GM12878 (cell line): Measurements from ENCODE around the gene METTL21A. TPM values are rescaled to one million over a fixed set of nuclear protein-coding genes. Genes with fewer than 3 reads are reported as not detected.

Experiments
- ASH2L ChIP-seq: fragments of 300-600, 200-600 bp; sonication (generic); IDR thresholded peaks from 2 replicates; pipeline ENCODE4 v1.6.1; 2017; ENCODE audit warnings: low read depth, mild to moderate bottlenecking, borderline replicate concordance
- BACH1 ChIP-seq: fragments of 450-650 bp; IDR thresholded peaks from 2 replicates; pipeline ENCODE4 v1.6.1; 2017; ENCODE audit warnings: mild to moderate bottlenecking, borderline replicate concordance
- CBX3 ChIP-seq: fragments of 200-600 bp; sonication (generic); IDR thresholded peaks from 2 replicates; pipeline ENCODE4 v1.6.1; 2016; ENCODE audit warnings: low read depth, borderline replicate concordance
- CHD2 ChIP-seq: IDR thresholded peaks from 2 replicates; pipeline ENCODE4 v1.6.1; 2011; ENCODE audit warnings: low read depth, low read length, improper control_type of control experiment, borderline replicate concordance
- DPF2 ChIP-seq: fragments of 450-650 bp; IDR thresholded peaks from 2 replicates; pipeline ENCODE4 v1.6.1; 2017; ENCODE audit warnings: mild to moderate bottlenecking
- ESRRA ChIP-seq: IDR thresholded peaks from 2 replicates; pipeline ENCODE4 v1.6.1; 2012; ENCODE audit warnings: mild to moderate bottlenecking, low read length, improper control_type of control experiment
- ETV6 ChIP-seq, 2 experiments: fragments of 450-650 bp in 1 of 2; IDR thresholded peaks in 1 of 2; conservative IDR thresholded peaks in 1 of 2; 2 replicates each; pipeline ENCODE4 v1.6.1; 2014; ENCODE audit warnings: antibody characterized with exemption in 1 of 2, borderline replicate concordance in 1 of 2, low read depth in 1 of 2, mild to moderate bottlenecking in 1 of 2, moderate library complexity in 1 of 2
- MEF2A ChIP-seq: IDR thresholded peaks from 2 replicates; pipeline ENCODE4 v1.6.1; 2011; ENCODE audit warnings: low read depth, mild to moderate bottlenecking, low read length, moderate library complexity; ENCODE audit not compliant: insufficient read depth
- MEF2B ChIP-seq: fragments of 450-650 bp; IDR thresholded peaks from 2 replicates; pipeline ENCODE4 v1.6.1; 2018; ENCODE audit warnings: mild to moderate bottlenecking, moderate library complexity; ENCODE audit not compliant: partially characterized antibody, poor library complexity, severe bottlenecking
- POLR2AphosphoS2 ChIP-seq: IDR thresholded peaks from 2 replicates; pipeline ENCODE4 v1.6.1; 2011; ENCODE audit warnings: low read depth, mild to moderate bottlenecking, low read length, improper control_type of control experiment, moderate library complexity
- RB1 ChIP-seq: fragments of 450-650 bp; formaldehyde crosslinking; IDR thresholded peaks from 2 replicates; pipeline ENCODE4 v1.6.1; 2017; ENCODE audit warnings: mild to moderate bottlenecking, borderline replicate concordance
- RCOR1 ChIP-seq: conservative IDR thresholded peaks from 2 replicates; pipeline ENCODE4 v1.6.1; 2012; ENCODE audit warnings: low read depth, low read length, improper control_type of control experiment
- SMAD1 ChIP-seq: fragments of 450-650 bp; IDR thresholded peaks from 2 replicates; pipeline ENCODE4 v1.6.1; 2018; ENCODE audit warnings: mild to moderate bottlenecking, low read depth; ENCODE audit not compliant: partially characterized antibody
- SMARCA5 ChIP-seq: fragments of 450-650 bp; IDR thresholded peaks from 2 replicates; pipeline ENCODE4 v1.6.1; 2017; ENCODE audit warnings: mild to moderate bottlenecking
- SREBF2 ChIP-seq: IDR thresholded peaks from 2 replicates; pipeline ENCODE4 v1.6.1; 2012; ENCODE audit warnings: mild to moderate bottlenecking, low read length
- STAT1 ChIP-seq: fragments of 450-650 bp; conservative IDR thresholded peaks from 2 replicates; pipeline ENCODE4 v1.6.1; 2014; ENCODE audit warnings: antibody characterized with exemption, mild to moderate bottlenecking
- polyA plus RNA-seq, 11 experiments: library from polyadenylated mRNA; depleted of rRNA in 4 of 11; unstranded in 6 of 11; stranded (reverse) in 5 of 11; fragments of >200 nt; fragmentation: Nextera tagmentation in 4 of 11; fragmentation: Illumina TruSeq in 1 of 11; extraction: Ambion mirVana in 4 of 11; extraction: Trizol in 1 of 11; gene quantifications; 1 replicate in 1 of 11; 2 replicates in 10 of 11; pipeline versions ENCODE4 v1.2.1 to v1.2.3, GENCODE V29; 2011 to 2016; ENCODE audit warnings: inconsistent platforms in 2 of 11, missing spikeins in 2 of 11, low read depth in 1 of 11
- total RNA-seq, 4 experiments: library from RNA; depleted of rRNA in 3 of 4; stranded (reverse); fragments of >200 nt in 3 of 4; fragmentation: Illumina TruSeq in 1 of 4; extraction: Trizol in 1 of 4; gene quantifications; 2 replicates each; pipeline versions ENCODE4 v1.2.1 to v1.2.3, GENCODE V29; 2013 to 2021
- TF ChIP-seq, protein P1 (sequence below): fragments of 450-650 bp; IDR thresholded peaks from 2 replicates; pipeline ENCODE4 v1.6.1; 2018; ENCODE audit warnings: borderline replicate concordance, mild to moderate bottlenecking; ENCODE audit not compliant: partially characterized antibody
- TF ChIP-seq, protein P2 (sequence below): fragments of 450-650 bp; formaldehyde crosslinking; IDR thresholded peaks from 2 replicates; pipeline ENCODE4 v1.4.0; 2020; ENCODE audit warnings: mild to moderate bottlenecking, moderate library complexity
- TF ChIP-seq, protein P3 (sequence below): fragments of 450-650 bp; IDR thresholded peaks from 2 replicates; pipeline ENCODE4 v1.6.1; 2017; ENCODE audit warnings: low read depth, mild to moderate bottlenecking, moderate library complexity
- TF ChIP-seq, protein P4 (sequence below): IDR thresholded peaks from 2 replicates; pipeline ENCODE4 v1.6.1; 2011; ENCODE audit warnings: mild to moderate bottlenecking, low read depth, low read length, moderate library complexity; ENCODE audit not compliant: insufficient replicate concordance

Gene METTL21A
- total and polyA plus RNA-seq, 10 of the 15 experiments (the other 5 are each of a cell fraction or from before 2014, with no cell fraction given): 6.8 to 41.7 (median 27.8) TPM

DNA sequence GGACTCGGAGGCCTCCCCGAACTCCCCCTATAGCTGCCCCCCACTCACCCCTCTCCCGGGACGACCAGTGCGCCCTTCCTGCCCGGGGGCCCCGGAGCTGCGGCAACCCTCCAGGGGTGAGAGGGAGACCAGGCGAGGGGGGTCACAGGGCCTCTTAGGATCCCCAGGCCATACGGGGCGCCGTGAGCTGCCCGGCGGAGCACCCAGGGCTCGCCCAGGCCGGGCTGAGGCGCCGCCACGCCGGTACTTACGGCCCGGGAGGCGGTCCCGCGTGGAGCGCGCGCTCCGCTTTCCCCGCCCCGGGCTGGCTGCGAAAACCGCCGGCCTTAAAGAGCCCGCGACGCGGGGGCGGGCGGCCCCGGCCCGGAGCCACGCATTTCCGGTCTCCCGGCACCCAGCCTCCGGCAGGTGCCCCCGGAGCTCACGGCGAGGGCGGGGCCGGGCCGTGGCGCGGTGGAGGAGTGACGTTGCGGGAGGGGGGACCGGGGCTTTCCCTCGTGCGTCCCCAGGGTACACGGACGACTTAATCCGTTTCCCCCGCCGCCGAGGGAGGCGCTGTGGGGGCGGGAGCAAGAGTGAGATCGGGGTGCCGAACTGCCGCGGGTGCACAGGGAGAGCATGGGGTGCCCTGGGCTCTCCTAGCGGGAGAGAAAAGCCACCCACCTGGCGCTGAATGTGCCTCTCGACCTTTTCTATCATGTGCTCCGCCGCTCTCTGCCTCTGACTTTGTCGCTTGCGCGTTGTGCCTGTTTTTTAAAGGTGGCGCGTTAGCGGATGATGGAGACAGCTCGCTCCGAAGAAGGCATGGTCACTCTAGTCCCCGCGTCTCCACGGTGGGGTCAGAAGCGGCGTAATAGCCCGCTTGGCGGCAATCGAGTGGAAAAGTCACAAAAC, at the start of gene METTL21A (continued):
- TF ChIP-seq, protein P1, sequence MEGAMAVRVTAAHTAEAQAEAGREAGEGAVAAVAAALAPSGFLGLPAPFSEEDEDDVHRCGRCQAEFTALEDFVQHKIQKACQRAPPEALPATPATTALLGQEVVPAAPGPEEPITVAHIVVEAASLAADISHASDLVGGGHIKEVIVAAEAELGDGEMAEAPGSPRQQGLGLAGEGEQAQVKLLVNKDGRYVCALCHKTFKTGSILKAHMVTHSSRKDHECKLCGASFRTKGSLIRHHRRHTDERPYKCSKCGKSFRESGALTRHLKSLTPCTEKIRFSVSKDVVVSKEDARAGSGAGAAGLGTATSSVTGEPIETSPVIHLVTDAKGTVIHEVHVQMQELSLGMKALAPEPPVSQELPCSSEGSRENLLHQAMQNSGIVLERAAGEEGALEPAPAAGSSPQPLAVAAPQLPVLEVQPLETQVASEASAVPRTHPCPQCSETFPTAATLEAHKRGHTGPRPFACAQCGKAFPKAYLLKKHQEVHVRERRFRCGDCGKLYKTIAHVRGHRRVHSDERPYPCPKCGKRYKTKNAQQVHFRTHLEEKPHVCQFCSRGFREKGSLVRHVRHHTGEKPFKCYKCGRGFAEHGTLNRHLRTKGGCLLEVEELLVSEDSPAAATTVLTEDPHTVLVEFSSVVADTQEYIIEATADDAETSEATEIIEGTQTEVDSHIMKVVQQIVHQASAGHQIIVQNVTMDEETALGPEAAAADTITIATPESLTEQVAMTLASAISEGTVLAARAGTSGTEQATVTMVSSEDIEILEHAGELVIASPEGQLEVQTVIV: no peak
- TF ChIP-seq, protein P2, sequence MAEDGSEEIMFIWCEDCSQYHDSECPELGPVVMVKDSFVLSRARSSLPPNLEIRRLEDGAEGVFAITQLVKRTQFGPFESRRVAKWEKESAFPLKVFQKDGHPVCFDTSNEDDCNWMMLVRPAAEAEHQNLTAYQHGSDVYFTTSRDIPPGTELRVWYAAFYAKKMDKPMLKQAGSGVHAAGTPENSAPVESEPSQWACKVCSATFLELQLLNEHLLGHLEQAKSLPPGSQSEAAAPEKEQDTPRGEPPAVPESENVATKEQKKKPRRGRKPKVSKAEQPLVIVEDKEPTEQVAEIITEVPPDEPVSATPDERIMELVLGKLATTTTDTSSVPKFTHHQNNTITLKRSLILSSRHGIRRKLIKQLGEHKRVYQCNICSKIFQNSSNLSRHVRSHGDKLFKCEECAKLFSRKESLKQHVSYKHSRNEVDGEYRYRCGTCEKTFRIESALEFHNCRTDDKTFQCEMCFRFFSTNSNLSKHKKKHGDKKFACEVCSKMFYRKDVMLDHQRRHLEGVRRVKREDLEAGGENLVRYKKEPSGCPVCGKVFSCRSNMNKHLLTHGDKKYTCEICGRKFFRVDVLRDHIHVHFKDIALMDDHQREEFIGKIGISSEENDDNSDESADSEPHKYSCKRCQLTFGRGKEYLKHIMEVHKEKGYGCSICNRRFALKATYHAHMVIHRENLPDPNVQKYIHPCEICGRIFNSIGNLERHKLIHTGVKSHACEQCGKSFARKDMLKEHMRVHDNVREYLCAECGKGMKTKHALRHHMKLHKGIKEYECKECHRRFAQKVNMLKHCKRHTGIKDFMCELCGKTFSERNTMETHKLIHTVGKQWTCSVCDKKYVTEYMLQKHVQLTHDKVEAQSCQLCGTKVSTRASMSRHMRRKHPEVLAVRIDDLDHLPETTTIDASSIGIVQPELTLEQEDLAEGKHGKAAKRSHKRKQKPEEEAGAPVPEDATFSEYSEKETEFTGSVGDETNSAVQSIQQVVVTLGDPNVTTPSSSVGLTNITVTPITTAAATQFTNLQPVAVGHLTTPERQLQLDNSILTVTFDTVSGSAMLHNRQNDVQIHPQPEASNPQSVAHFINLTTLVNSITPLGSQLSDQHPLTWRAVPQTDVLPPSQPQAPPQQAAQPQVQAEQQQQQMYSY: no peak
- TF ChIP-seq SMAD1 (no peak), MEF2A (peak; percentile 69; the same call in 1 of the 2 replicates), DPF2 (peak; percentile 94), ETV6 (conservative IDR thresholded peaks at IDR 0.05 in 1 of 2, IDR thresholded peaks at IDR 0.05 in 1 of 2; ENCODE audit: borderline replicate concordance in 1 of 2, low read depth in 1 of 2) (no peak; a peak in 1 of 4 replicates), POLR2AphosphoS2 (no peak), ASH2L (no peak), RB1 (peak; percentile 92; the same call in 1 of the 2 replicates), BACH1 (peak; percentile 92), ESRRA (peak; percentile 5; the same call in 1 of the 2 replicates), MEF2B (peak; percentile 98), CHD2 (peak; percentile 56; the same call in 1 of the 2 replicates), SMARCA5 (peak; percentile 64; the same call in 1 of the 2 replicates), STAT1 (no peak), CBX3 (no peak), RCOR1 (no peak), SREBF2 (no peak)
- TF ChIP-seq, protein P3, sequence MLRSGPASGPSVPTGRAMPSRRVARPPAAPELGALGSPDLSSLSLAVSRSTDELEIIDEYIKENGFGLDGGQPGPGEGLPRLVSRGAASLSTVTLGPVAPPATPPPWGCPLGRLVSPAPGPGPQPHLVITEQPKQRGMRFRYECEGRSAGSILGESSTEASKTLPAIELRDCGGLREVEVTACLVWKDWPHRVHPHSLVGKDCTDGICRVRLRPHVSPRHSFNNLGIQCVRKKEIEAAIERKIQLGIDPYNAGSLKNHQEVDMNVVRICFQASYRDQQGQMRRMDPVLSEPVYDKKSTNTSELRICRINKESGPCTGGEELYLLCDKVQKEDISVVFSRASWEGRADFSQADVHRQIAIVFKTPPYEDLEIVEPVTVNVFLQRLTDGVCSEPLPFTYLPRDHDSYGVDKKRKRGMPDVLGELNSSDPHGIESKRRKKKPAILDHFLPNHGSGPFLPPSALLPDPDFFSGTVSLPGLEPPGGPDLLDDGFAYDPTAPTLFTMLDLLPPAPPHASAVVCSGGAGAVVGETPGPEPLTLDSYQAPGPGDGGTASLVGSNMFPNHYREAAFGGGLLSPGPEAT: peak; percentile 40; the same call in 1 of the 2 replicates
- TF ChIP-seq, protein P4, sequence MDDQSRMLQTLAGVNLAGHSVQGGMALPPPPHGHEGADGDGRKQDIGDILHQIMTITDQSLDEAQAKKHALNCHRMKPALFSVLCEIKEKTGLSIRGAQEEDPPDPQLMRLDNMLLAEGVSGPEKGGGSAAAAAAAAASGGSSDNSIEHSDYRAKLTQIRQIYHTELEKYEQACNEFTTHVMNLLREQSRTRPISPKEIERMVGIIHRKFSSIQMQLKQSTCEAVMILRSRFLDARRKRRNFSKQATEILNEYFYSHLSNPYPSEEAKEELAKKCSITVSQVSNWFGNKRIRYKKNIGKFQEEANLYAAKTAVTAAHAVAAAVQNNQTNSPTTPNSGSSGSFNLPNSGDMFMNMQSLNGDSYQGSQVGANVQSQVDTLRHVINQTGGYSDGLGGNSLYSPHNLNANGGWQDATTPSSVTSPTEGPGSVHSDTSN: no peak
